GM12878 (cell line): ENCODE measurements around the gene SSH3. TPM values are rescaled to one million over a fixed set of nuclear protein-coding genes. Genes with fewer than 3 reads are reported as not detected.

Source experiments
- BMI1 ChIP-seq: fragments of 450-650 bp; IDR thresholded peaks from 2 replicates; pipeline ENCODE4 v1.6.1; 2016; ENCODE audit warnings: mild to moderate bottlenecking, moderate library complexity, borderline replicate concordance
- EZH2 ChIP-seq: IDR thresholded peaks from 2 replicates; pipeline ENCODE4 v1.6.1; 2012; ENCODE audit warnings: low read depth, mild to moderate bottlenecking, control low read depth, inconsistent platforms, low read length, borderline replicate concordance; ENCODE audit not compliant: control insufficient read depth
- GATAD2B ChIP-seq: fragments of 450-650 bp; conservative IDR thresholded peaks from 2 replicates; pipeline ENCODE4 v1.6.1; 2017; ENCODE audit warnings: low read depth, mild to moderate bottlenecking, moderate library complexity
- MTA3 ChIP-seq: IDR thresholded peaks from 2 replicates; pipeline ENCODE4 v1.6.1; 2012; ENCODE audit warnings: low read length, inconsistent platforms, borderline replicate concordance
- MYB ChIP-seq: fragments of 150-350 bp; IDR thresholded peaks from 2 replicates; pipeline ENCODE4 v1.6.1; 2014; ENCODE audit warnings: mild to moderate bottlenecking, low read depth, low read length, borderline replicate concordance
- NBN ChIP-seq: fragments of 450-650 bp; IDR thresholded peaks from 2 replicates; pipeline ENCODE4 v1.6.1; 2016
- PAX5 ChIP-seq: IDR thresholded peaks from 2 replicates; pipeline ENCODE4 v1.6.1; 2011; ENCODE audit warnings: low read depth, low read length, borderline replicate concordance
- RAD21 ChIP-seq: IDR thresholded peaks from 2 replicates; pipeline ENCODE4 v1.6.1; 2011; ENCODE audit warnings: mild to moderate bottlenecking, low read depth, low read length, moderate library complexity; ENCODE audit not compliant: insufficient read depth
- SMC3 ChIP-seq: IDR thresholded peaks from 2 replicates; pipeline ENCODE4 v1.6.1; 2011; ENCODE audit warnings: low read length, improper control_type of control experiment, borderline replicate concordance
- TBL1XR1 ChIP-seq: IDR thresholded peaks from 2 replicates; pipeline ENCODE4 v1.6.1; 2012; ENCODE audit warnings: low read depth, low read length, improper control_type of control experiment
- TCF12 ChIP-seq: IDR thresholded peaks from 2 replicates; pipeline ENCODE4 v1.6.1; 2011; ENCODE audit warnings: low read depth, mild to moderate bottlenecking, low read length
- WRNIP1 ChIP-seq: IDR thresholded peaks from 2 replicates; pipeline ENCODE4 v1.6.1; 2011; ENCODE audit warnings: low read depth, low read length, improper control_type of control experiment, borderline replicate concordance
- ZNF274 ChIP-seq: IDR thresholded peaks from one replicate; pipeline ENCODE4 v1.8.0; 2011; ENCODE audit not compliant: insufficient read length, insufficient read depth
- ZNF384 ChIP-seq: IDR thresholded peaks from 2 replicates; pipeline ENCODE4 v1.6.1; 2012; ENCODE audit warnings: low read depth, mild to moderate bottlenecking, low read length, improper control_type of control experiment, borderline replicate concordance
- ZNF687 ChIP-seq: fragments of 450-650 bp; IDR thresholded peaks from 2 replicates; pipeline ENCODE4 v1.6.1; 2017; ENCODE audit warnings: mild to moderate bottlenecking, moderate library complexity
- ZZZ3 ChIP-seq: IDR thresholded peaks from 2 replicates; pipeline ENCODE4 v1.6.1; 2011; ENCODE audit warnings: low read depth; ENCODE audit not compliant: control insufficient read depth, insufficient read length
- polyA plus RNA-seq, 11 experiments: library from polyadenylated mRNA; depleted of rRNA in 4 of 11; unstranded in 6 of 11; stranded (reverse) in 5 of 11; fragments of >200 nt; fragmentation: Nextera tagmentation in 4 of 11; fragmentation: Illumina TruSeq in 1 of 11; extraction: Ambion mirVana in 4 of 11; extraction: Trizol in 1 of 11; gene quantifications; 1 replicate in 1 of 11; 2 replicates in 10 of 11; pipeline versions ENCODE4 v1.2.1 to v1.2.3, GENCODE V29; 2011 to 2016; ENCODE audit warnings: inconsistent platforms in 2 of 11, missing spikeins in 2 of 11, low read depth in 1 of 11
- total RNA-seq, 4 experiments: library from RNA; depleted of rRNA in 3 of 4; stranded (reverse); fragments of >200 nt in 3 of 4; fragmentation: Illumina TruSeq in 1 of 4; extraction: Trizol in 1 of 4; gene quantifications; 2 replicates each; pipeline versions ENCODE4 v1.2.1 to v1.2.3, GENCODE V29; 2013 to 2021
- TF ChIP-seq, protein P1 (sequence below): IDR thresholded peaks from 2 replicates; pipeline ENCODE4 v1.6.1; 2012; ENCODE audit warnings: low read depth, low read length, improper control_type of control experiment
- TF ChIP-seq, protein P2 (sequence below): fragments of 450-650 bp; IDR thresholded peaks from 2 replicates; pipeline ENCODE4 v1.6.1; 2017; ENCODE audit warnings: mild to moderate bottlenecking, low read depth, inconsistent platforms; ENCODE audit not compliant: poor library complexity, severe bottlenecking

SSH3 gene
- total and polyA plus RNA-seq, 10 of the 15 experiments (the other 5 are each of a cell fraction or from before 2014, with no cell fraction given) = 0.05 to 0.83 (median 0.28) TPM; not detected in 3

GRCh38 chr11:67288452-67289225 lies 14.7 kb upstream of the SSH3 start (continued):
- TF ChIP-seq, protein P1, sequence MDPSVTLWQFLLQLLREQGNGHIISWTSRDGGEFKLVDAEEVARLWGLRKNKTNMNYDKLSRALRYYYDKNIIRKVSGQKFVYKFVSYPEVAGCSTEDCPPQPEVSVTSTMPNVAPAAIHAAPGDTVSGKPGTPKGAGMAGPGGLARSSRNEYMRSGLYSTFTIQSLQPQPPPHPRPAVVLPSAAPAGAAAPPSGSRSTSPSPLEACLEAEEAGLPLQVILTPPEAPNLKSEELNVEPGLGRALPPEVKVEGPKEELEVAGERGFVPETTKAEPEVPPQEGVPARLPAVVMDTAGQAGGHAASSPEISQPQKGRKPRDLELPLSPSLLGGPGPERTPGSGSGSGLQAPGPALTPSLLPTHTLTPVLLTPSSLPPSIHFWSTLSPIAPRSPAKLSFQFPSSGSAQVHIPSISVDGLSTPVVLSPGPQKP = peak; percentile 86
- TF ChIP-seq RAD21 (peak; percentile 68), GATAD2B (peak; percentile 98), TCF12 (no peak; the same call in 1 of the 2 replicates), MYB (no peak), ZZZ3 (no peak), PAX5 (peak; percentile 80; the same call in 1 of the 2 replicates), BMI1 (no peak), ZNF274 (no peak), EZH2 (no peak), MTA3 (peak; percentile 25; the same call in 1 of the 2 replicates), ZNF384 (no peak), ZNF687 (no peak; the same call in 1 of the 2 replicates), SMC3 (peak; percentile 33; the same call in 1 of the 2 replicates), WRNIP1 (no peak), TBL1XR1 (no peak), NBN (peak; percentile 86; the same call in 1 of the 2 replicates)
- TF ChIP-seq, protein P2, sequence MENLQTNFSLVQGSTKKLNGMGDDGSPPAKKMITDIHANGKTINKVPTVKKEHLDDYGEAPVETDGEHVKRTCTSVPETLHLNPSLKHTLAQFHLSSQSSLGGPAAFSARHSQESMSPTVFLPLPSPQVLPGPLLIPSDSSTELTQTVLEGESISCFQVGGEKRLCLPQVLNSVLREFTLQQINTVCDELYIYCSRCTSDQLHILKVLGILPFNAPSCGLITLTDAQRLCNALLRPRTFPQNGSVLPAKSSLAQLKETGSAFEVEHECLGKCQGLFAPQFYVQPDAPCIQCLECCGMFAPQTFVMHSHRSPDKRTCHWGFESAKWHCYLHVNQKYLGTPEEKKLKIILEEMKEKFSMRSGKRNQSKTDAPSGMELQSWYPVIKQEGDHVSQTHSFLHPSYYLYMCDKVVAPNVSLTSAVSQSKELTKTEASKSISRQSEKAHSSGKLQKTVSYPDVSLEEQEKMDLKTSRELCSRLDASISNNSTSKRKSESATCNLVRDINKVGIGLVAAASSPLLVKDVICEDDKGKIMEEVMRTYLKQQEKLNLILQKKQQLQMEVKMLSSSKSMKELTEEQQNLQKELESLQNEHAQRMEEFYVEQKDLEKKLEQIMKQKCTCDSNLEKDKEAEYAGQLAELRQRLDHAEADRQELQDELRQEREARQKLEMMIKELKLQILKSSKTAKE = no peak
